MM.1S (cell line): ENCODE measurements around the gene GMEB1.
A peak's percentile ranks its signal among the peaks of the same experiment; 100 is the strongest.

Experiments
- DNase-seq: peaks from one replicate; pipeline ENCODE4 v3.0.0-alpha.2; 2015
- H2AFZ ChIP-seq: fragments of 300-600 bp; sonication (generic); 2 replicates; pipeline ENCODE4 v1.6.0; 2016; ENCODE audit warnings: antibody characterized with exemption, low read length
- H3F3A ChIP-seq: fragments of 300-600 bp; sonication (generic); 2 replicates; pipeline ENCODE4 v1.6.1; 2016; ENCODE audit warnings: mild to moderate bottlenecking, antibody characterized with exemption, low read length, moderate library complexity, mixed read lengths; ENCODE audit not compliant: insufficient read depth
- H3K27ac ChIP-seq: fragments of 300-600 bp; sonication (generic); 2 replicates; pipeline ENCODE4 v1.5.1; 2016; ENCODE audit warnings: mild to moderate bottlenecking, low read length
- H3K27me3 ChIP-seq: fragments of 300-600 bp; sonication (generic); replicated peaks from 2 replicates; pipeline ENCODE4 v1.6.0; 2016; ENCODE audit warnings: low read length; ENCODE audit not compliant: insufficient read depth
- H3K36me3 ChIP-seq: fragments of 300-600 bp; sonication (generic); replicated peaks from 2 replicates; pipeline ENCODE4 v1.6.1; 2016; ENCODE audit warnings: mild to moderate bottlenecking, low read length, mixed read lengths; ENCODE audit not compliant: insufficient read depth
- H3K4me1 ChIP-seq: fragments of 300-600 bp; sonication (generic); 2 replicates; pipeline ENCODE4 v1.6.1; 2016; ENCODE audit warnings: low read length, mixed read lengths
- H3K4me2 ChIP-seq: fragments of 300-600 bp; sonication (generic); 2 replicates; pipeline ENCODE4 v1.6.0; 2016; ENCODE audit warnings: low read depth, low read length
- H3K4me3 ChIP-seq: fragments of 300-600 bp; sonication (generic); 2 replicates; pipeline ENCODE4 v1.5.1; 2016; ENCODE audit warnings: low read length, mixed read lengths
- H3K79me2 ChIP-seq: fragments of 300-600 bp; sonication (generic); 2 replicates; pipeline ENCODE4 v1.6.1; 2016; ENCODE audit warnings: mixed run types, low read length, mixed read lengths
- H3K9ac ChIP-seq: fragments of 300-600 bp; sonication (generic); 2 replicates; pipeline ENCODE4 v1.6.1; 2016; ENCODE audit warnings: low read length, mixed read lengths
- H3K9me2 ChIP-seq: fragments of 300-600 bp; sonication (generic); replicated peaks from 2 replicates; pipeline ENCODE4 v1.6.1; 2016; ENCODE audit warnings: mild to moderate bottlenecking, low read length, mixed read lengths; ENCODE audit not compliant: insufficient read depth
- H3K9me3 ChIP-seq: fragments of 300-600 bp; sonication (generic); replicated peaks from 2 replicates; pipeline ENCODE4 v1.6.1; 2016; ENCODE audit warnings: mild to moderate bottlenecking, low read length, mixed read lengths; ENCODE audit not compliant: insufficient read depth
- H4K20me1 ChIP-seq: fragments of 300-600 bp; sonication (generic); 2 replicates; pipeline ENCODE4 v1.6.1; 2016; ENCODE audit warnings: mild to moderate bottlenecking, low read length, moderate library complexity, mixed read lengths; ENCODE audit not compliant: insufficient read depth
- CTCF ChIP-seq: fragments of 300-600 bp; sonication (generic); IDR thresholded peaks from 2 replicates; pipeline ENCODE4 v1.5.1; 2016; ENCODE audit warnings: antibody characterized with exemption, low read length, mixed read lengths
- EZH2 ChIP-seq: fragments of 300-600 bp; sonication (generic); optimal IDR thresholded peaks from 2 replicates; pipeline ENCODE3; 2017; ENCODE audit warnings: low read depth, mild to moderate bottlenecking, antibody characterized with exemption, low read length, mixed read lengths
- EZH2phosphoT487 ChIP-seq: fragments of 300-600 bp; sonication (generic); IDR thresholded peaks from 2 replicates; pipeline ENCODE4 v1.6.1; 2018; ENCODE audit warnings: antibody characterized with exemption, low read length

Gene GMEB1

GRCh38 chr1:28640766-28641165 lies 27.8 kb upstream of the GMEB1 start:
- no peak overlapping the region for H3K4me2 ChIP-seq
- H3K27ac ChIP-seq, result no peak overlapping the region
- H3K27me3 ChIP-seq, result no peaks in the 10 kb centered on the region
- no peak overlapping the region for H2AFZ ChIP-seq
- H3K9me2 ChIP-seq, result no peaks in the 10 kb centered on the region
- no peak overlapping the region for H3K9ac ChIP-seq
- H3F3A ChIP-seq, result peaks cover 19% of the 10 kb centered on the region
- H3K4me1 ChIP-seq, result peaks cover 14% of the 10 kb centered on the region
- DNase-seq, result peak; percentile 42
- H3K4me3 ChIP-seq, result no peak overlapping the region
- peaks cover 29% of the 10 kb centered on the region for H3K79me2 ChIP-seq
- H3K9me3 ChIP-seq, result no peaks in the 10 kb centered on the region
- no peaks in the 10 kb centered on the region for H4K20me1 ChIP-seq
- TF ChIP-seq EZH2 (no peak), EZH2phosphoT487 (no peak), CTCF (peak; percentile 38)
- H3K36me3 ChIP-seq, result no peaks in the 10 kb centered on the region

DNA sequence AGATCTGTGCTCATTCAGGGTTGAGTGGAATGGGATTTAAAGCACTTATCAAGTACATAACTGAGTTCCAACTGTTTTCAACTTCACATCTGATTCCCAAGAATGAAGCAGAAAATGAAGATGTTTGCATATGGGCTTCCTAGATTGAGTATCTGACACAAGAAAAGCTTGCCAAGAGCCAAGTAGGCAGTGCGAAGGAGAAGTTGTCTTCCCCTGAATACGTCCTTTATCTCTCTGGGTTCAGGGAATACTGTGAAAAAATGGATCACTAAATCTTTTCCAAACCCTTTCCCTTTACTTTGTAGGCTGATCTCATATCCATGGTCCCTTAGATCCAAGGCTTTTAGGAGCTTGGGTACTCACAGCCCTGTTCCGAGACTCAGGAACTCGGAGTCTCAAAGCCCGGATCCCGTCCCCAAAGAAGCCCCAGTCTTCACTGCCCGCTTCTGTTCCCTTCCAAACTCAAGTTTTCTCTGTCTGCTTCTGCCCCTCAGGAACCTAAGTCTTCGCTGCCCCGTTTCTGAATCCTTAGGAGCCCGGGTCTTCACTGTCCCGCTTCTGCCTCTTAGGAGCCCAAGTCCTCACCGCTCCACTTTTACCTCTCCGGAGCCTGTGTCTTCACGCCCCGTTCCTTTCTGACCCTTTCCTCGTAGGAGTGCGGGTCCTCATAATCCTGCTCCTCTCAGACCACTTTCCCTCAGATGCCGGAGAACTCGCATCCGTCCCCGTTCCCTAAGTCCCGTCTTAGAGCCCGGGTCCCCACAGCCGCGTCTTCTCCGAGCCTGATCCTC lies 26.3 kb upstream of the GMEB1 start:
- H3K4me1 ChIP-seq, result peaks cover 14% of the 10 kb centered on the region
- peaks cover 19% of the 10 kb centered on the region for H3F3A ChIP-seq
- peak overlapping the region; percentile 97 for H3K4me3 ChIP-seq
- no peaks in the 10 kb centered on the region for H3K9me3 ChIP-seq
- TF ChIP-seq CTCF, result no peak
- no peak for TF ChIP-seq EZH2phosphoT487
- no peak for TF ChIP-seq EZH2
- H3K27ac ChIP-seq, result peak overlapping the region; percentile 98
- no peaks in the 10 kb centered on the region for H3K36me3 ChIP-seq
- H3K9ac ChIP-seq, result peak overlapping the region; percentile 93
- H2AFZ ChIP-seq, result peak overlapping the region; percentile 88
- peak overlapping the region; percentile 85 for H3K4me2 ChIP-seq
- H3K27me3 ChIP-seq, result no peaks in the 10 kb centered on the region
- peaks cover 29% of the 10 kb centered on the region for H3K79me2 ChIP-seq
- H3K9me2 ChIP-seq, result no peaks in the 10 kb centered on the region
- no peaks in the 10 kb centered on the region for H4K20me1 ChIP-seq
- peak; percentile 26 for DNase-seq

- Histone ChIP-seq H3K9ac (peak within 1 kb of the TSS; percentile 93), H3K4me2 (peak within 1 kb of the TSS; percentile 98), H3K36me3 (no peaks in the 10 kb centered on the region), H3F3A (peaks cover 19% of the 10 kb centered on the region), H3K4me3 (peak within 1 kb of the TSS; percentile 97), H2AFZ (peak within 1 kb of the TSS; percentile 88), H4K20me1 (no peaks in the 10 kb centered on the region), H3K9me2 (no peaks in the 10 kb centered on the region), H3K4me1 (peaks cover 18% of the 10 kb centered on the region), H3K79me2 (peaks cover 29% of the 10 kb centered on the region), H3K9me3 (no peaks in the 10 kb centered on the region), H3K27me3 (no peaks in the 10 kb centered on the region), H3K27ac (peak within 1 kb of the TSS; percentile 98)
- DNase-seq, result peak; percentile 98
- TF ChIP-seq CTCF (peak; percentile 42), EZH2 (no peak)
These were observed 25.5 kb upstream of the GMEB1 start, which contains the start of gene TAF12 for GRCh38 chr1:28642847-28643635. Gene TAF12, minus strand, starts transcription at chr1:28643067. Its CDS starts 20,986 bp downstream, at chr1:28622081.
